Fibroblast of lung (primary cell): ENCODE data around the gene PPIF. TPM values are rescaled to one million over a fixed set of nuclear protein-coding genes. Genes with fewer than 3 reads are reported as not detected.
A peak's percentile ranks its signal among the peaks of the same experiment; 100 is the strongest.

ENCODE experiments used
- DNase-seq, 2 donors: peaks; one replicate each; pipeline versions ENCODE4 v3.0.0 to v3.0.0-alpha.2; 2010; ENCODE audit warnings: low read depth in 2 of 2
- H2AFZ ChIP-seq: 2 replicates; pipeline ENCODE4 v1.5.1; 2012; ENCODE audit warnings: low read length, control low read depth, inconsistent platforms
- H3K27ac ChIP-seq: 2 replicates; pipeline ENCODE4 v1.5.1; 2011; ENCODE audit warnings: low read length, control low read depth; ENCODE audit not compliant: insufficient read depth
- H3K27me3 ChIP-seq: 2 replicates; pipeline ENCODE4 v1.5.1; 2011; ENCODE audit warnings: mild to moderate bottlenecking, low read length; ENCODE audit not compliant: control insufficient read depth, insufficient read depth
- H3K36me3 ChIP-seq: 2 replicates; pipeline ENCODE4 v1.5.1; 2011; ENCODE audit warnings: low read length; ENCODE audit not compliant: control insufficient read depth, insufficient read depth
- H3K4me1 ChIP-seq: 2 replicates; pipeline ENCODE4 v1.5.1; 2011; ENCODE audit warnings: low read length; ENCODE audit not compliant: control insufficient read depth, insufficient read depth; ENCODE audit errors: extremely low read depth
- H3K4me2 ChIP-seq: 2 replicates; pipeline ENCODE4 v1.5.1; 2011; ENCODE audit warnings: low read length, control low read depth; ENCODE audit not compliant: insufficient read depth; ENCODE audit errors: extremely low read depth
- H3K4me3 ChIP-seq, 4 experiments: fragments of 200-600 bp in 1 of 4; sonication (generic) in 1 of 4; replicated peaks in 1 of 4; 2 replicates each; pipeline ENCODE4 v1.5.1; 2011 to 2016; ENCODE audit warnings: low read length in 4 of 4, low read depth in 3 of 4, mild to moderate bottlenecking in 3 of 4, control low read depth in 2 of 4, inconsistent platforms in 1 of 4, mixed read lengths in 1 of 4; ENCODE audit not compliant: insufficient read depth in 1 of 4; ENCODE audit errors: control extremely low read depth in 1 of 4
- H3K79me2 ChIP-seq: 2 replicates; pipeline ENCODE4 v1.5.1; 2012; ENCODE audit warnings: mild to moderate bottlenecking, low read length, inconsistent platforms; ENCODE audit not compliant: control insufficient read depth, insufficient read depth
- H3K9ac ChIP-seq: 2 replicates; pipeline ENCODE4 v1.5.1; 2011; ENCODE audit warnings: mild to moderate bottlenecking, low read length, control low read depth; ENCODE audit not compliant: insufficient read depth
- H3K9me3 ChIP-seq: 2 replicates; pipeline ENCODE4 v1.5.1; 2012; ENCODE audit warnings: low read depth, low read length; ENCODE audit not compliant: control insufficient read depth, insufficient read depth
- H4K20me1 ChIP-seq: 2 replicates; pipeline ENCODE4 v1.5.1; 2011; ENCODE audit warnings: low read length; ENCODE audit not compliant: control insufficient read depth, insufficient read depth; ENCODE audit errors: extremely low read depth
- CTCF ChIP-seq, 2 donors: IDR thresholded peaks in 1 of 2; conservative IDR thresholded peaks in 1 of 2; 1 replicate in 1 of 2; 2 replicates in 1 of 2; pipeline ENCODE4 v1.5.1; 2011 to 2012; ENCODE audit warnings: low read length in 2 of 2, control low read depth in 1 of 2, inconsistent platforms in 1 of 2, low read depth in 1 of 2, mild to moderate bottlenecking in 1 of 2
- EZH2 ChIP-seq: IDR thresholded peaks from 2 replicates; pipeline ENCODE4 v1.5.1; 2012; ENCODE audit warnings: low read length, control low read depth, mild to moderate bottlenecking; ENCODE audit errors: missing control alignments
- polyA plus RNA-seq, 2 donors: library from polyadenylated mRNA; depleted of rRNA in 1 of 2; stranded (reverse) in 1 of 2; unstranded in 1 of 2; fragments of >200 nt; gene quantifications; 2 replicates each; pipeline ENCODE4 v1.2.1, GENCODE V29; 2011 to 2012; ENCODE audit warnings: missing spikeins in 1 of 2
- total RNA-seq: library from RNA; depleted of rRNA; stranded (reverse); fragments of >200 nt; gene quantifications from 2 replicates; pipeline ENCODE4 v1.2.1, GENCODE V29; 2014

Gene PPIF
- total and polyA plus RNA-seq, 2 donors (not counting 1 experiment from before 2014, with no cell fraction given): 18.7 to 63.0 TPM

GRCh38 chr10:79375321-79376077 is 28.2 kb downstream of the PPIF start:
- DNase-seq: peak in 1 of 2 donors; percentile 72
- H3K36me3 ChIP-seq: no peaks in the 10 kb centered on the region
- H3K27ac ChIP-seq: no peak overlapping the region
- no peaks in the 10 kb centered on the region for H4K20me1 ChIP-seq
- H3K4me2 ChIP-seq: no peak overlapping the region
- no peaks in the 10 kb centered on the region for H3K9me3 ChIP-seq
- H3K4me1 ChIP-seq: peaks cover 19% of the 10 kb centered on the region
- no peak overlapping the region for H3K9ac ChIP-seq
- H3K27me3 ChIP-seq: no peaks in the 10 kb centered on the region
- no peaks in the 10 kb centered on the region for H3K79me2 ChIP-seq
- H2AFZ ChIP-seq: no peak overlapping the region
- H3K4me3 ChIP-seq: no peak overlapping the region
- TF ChIP-seq CTCF (conservative IDR thresholded peaks at IDR 0.05 in 1 of 2, IDR thresholded peaks at IDR 0.05 in 1 of 2; ENCODE audit: low read depth in 1 of 2, low read length in 2 of 2) (no peak), EZH2 (no peak)

- H2AFZ ChIP-seq: no peak overlapping the region
- H3K36me3 ChIP-seq: no peaks in the 10 kb centered on the region
- H3K79me2 ChIP-seq: no peaks in the 10 kb centered on the region
- TF ChIP-seq EZH2 (no peak), CTCF (conservative IDR thresholded peaks at IDR 0.05 in 1 of 2, IDR thresholded peaks at IDR 0.05 in 1 of 2; ENCODE audit: low read depth in 1 of 2, low read length in 2 of 2) (no peak)
- H3K9me3 ChIP-seq: no peaks in the 10 kb centered on the region
- peaks cover 25% of the 10 kb centered on the region for H3K4me1 ChIP-seq
- H3K27ac ChIP-seq: no peak overlapping the region
- no peaks in the 10 kb centered on the region for H4K20me1 ChIP-seq
- H3K27me3 ChIP-seq: no peaks in the 10 kb centered on the region
- H3K9ac ChIP-seq: no peak overlapping the region
- H3K4me2 ChIP-seq: no peak overlapping the region
- DNase-seq: no peak
- H3K4me3 ChIP-seq: no peak overlapping the region
Observed at GRCh38 chr10:79376078-79376628, 28.9 kb downstream of the PPIF start.

DNA sequence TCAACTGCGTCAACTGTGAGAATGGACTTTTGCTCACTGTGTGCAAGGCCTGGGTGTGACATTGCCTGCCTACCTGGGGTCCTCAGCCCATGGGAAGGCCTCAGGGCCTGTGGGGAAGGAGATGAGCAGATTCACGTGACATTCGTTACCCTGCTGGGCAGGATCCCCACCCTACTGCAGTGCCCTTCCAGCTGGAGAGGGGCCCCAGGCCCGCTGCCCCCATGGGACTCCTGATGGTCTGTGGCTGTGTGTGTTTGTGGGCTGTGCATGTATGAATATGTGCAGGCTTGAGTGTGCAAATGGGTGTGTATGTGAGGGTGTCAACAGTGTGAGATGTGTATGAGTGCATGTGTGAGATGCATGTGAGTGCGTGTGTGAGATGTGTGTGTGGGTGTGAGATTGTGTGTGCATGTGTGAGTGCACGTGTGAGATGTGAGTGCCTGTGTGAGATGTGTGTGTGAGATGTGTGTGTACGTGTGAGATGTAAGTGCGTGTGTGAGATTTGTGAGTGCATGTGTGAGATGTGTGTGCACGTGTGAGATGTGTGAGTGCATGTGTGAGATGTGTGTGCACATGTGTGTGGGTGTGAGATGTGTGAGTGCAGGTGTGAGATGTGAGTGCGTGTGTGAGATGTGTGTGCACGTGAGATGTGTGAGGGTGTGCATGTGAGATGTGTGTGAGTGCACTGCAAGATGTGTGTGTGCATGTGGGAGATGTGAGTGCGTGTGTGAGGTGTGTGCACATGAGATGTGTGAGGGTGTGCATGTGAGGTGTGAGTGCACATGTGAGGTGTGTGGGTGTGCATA is 29.7 kb downstream of the PPIF start:
- Histone ChIP-seq H4K20me1 (no peaks in the 10 kb centered on the region), H3K9ac (no peak overlapping the region), H3K4me3 (no peak overlapping the region), H3K4me1 (peaks cover 30% of the 10 kb centered on the region), H3K9me3 (no peaks in the 10 kb centered on the region), H3K36me3 (no peaks in the 10 kb centered on the region), H3K79me2 (no peaks in the 10 kb centered on the region), H2AFZ (no peak overlapping the region), H3K27me3 (no peaks in the 10 kb centered on the region), H3K4me2 (no peak overlapping the region), H3K27ac (no peak overlapping the region)
- DNase-seq: no peak
- no peak for TF ChIP-seq CTCF (conservative IDR thresholded peaks at IDR 0.05 in 1 of 2, IDR thresholded peaks at IDR 0.05 in 1 of 2; ENCODE audit: low read depth in 1 of 2, low read length in 2 of 2)
